Measurements from ENCODE around the gene PUS3.

The PUS3 gene

GRCh38 chr11:125934473-125934872 is 31.5 kb upstream of the PUS3 start:
- Histone ChIP-seq H3K27ac (no peak overlapping the region), H3K36me3 (ENCODE audit: insufficient read depth, low read length) (no peaks in the 10 kb centered on the region), H3K4me3 (no peak overlapping the region), H3K9ac (ENCODE audit: insufficient read length) (no peak overlapping the region), H3K9me3 (ENCODE audit: low read depth, low read length) (no peaks in the 10 kb centered on the region)
- TF ChIP-seq EZH2 (IDR thresholded peaks at IDR 0.05) (no peak), FOXP2 (optimal IDR thresholded peaks at IDR 0.05; ENCODE audit: control extremely low read depth, extremely low read length, insufficient read depth) (no peak), POLR2AphosphoS5 (IDR thresholded peaks at IDR 0.05; ENCODE audit: borderline replicate concordance, low read depth, low read length) (no peak)
- no peak for DNase-seq (ENCODE audit: low read depth, low spot score)

DNA sequence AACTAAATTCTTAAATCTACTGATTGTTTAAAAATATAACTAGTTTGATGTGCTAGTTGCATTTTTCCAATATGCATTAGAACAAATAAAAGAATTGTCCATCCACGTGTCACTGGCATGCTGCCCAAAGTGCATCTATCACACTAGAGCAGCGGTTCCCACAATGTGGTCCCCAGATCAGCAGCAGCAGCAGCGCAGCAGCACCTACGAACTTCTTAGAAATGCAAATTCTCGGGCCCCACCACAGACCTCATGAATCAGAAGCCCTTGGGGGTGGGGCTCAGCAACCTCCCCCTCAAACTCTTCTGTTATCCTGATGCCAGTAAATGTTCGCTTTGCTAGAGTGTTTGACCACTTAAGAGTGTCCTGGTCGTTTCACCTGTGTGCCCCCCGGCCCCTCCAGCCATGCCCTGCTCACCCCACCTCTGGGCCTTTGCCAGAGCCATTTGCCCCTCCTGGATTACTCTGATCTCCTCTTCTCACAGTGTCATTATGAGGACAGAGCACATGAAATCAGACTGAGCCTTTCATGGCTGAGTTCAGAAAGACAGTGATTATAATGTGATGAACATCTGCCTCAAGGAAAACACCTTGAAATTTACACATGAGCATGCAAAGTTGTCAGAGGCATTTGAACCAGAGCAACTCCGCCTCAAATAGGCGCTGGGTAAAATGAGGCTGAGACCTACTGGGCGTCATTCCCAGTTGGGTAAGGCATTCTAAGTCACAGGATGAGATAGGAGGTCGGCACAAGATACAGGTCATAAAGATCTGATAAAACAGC is 30.2 kb upstream of the PUS3 start:
- DNase-seq (ENCODE audit: low read depth, low spot score), result no peak
- no peaks in the 10 kb centered on the region for H3K9me3 ChIP-seq (ENCODE audit: low read depth, low read length)
- no peak overlapping the region for H3K9ac ChIP-seq (ENCODE audit: insufficient read length)
- TF ChIP-seq EZH2 (IDR thresholded peaks at IDR 0.05) (no peak), POLR2AphosphoS5 (IDR thresholded peaks at IDR 0.05; ENCODE audit: borderline replicate concordance, low read depth, low read length) (no peak), FOXP2 (optimal IDR thresholded peaks at IDR 0.05; ENCODE audit: control extremely low read depth, extremely low read length, insufficient read depth) (no peak)
- no peak overlapping the region for H3K4me3 ChIP-seq
- H3K27ac ChIP-seq, result no peak overlapping the region
- H3K36me3 ChIP-seq (ENCODE audit: insufficient read depth, low read length), result no peaks in the 10 kb centered on the region

DNA sequence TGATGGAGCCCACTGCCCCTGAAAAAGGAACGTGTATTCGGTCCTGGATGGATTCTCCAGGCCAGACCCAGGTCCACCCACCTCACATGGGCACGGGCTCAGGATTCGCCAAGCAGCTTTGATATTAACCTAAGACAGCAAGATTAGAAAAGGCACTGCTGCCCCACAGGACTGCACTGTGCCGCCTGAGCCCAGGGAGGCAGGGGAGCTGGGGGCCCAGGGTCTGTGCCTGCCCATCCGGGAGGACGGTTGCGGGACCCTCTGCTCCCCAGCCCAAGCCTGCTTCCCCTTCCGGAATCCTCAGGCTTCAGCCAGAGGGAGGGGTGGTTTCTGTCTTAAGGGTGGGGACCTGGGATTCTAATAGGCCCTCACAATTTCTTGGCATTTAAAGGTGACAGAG is 29.3 kb upstream of the PUS3 start:
- H3K4me3 ChIP-seq, result no peak overlapping the region
- no peaks in the 10 kb centered on the region for H3K9me3 ChIP-seq (ENCODE audit: low read depth, low read length)
- H3K9ac ChIP-seq (ENCODE audit: insufficient read length), result no peak overlapping the region
- DNase-seq (ENCODE audit: low read depth, low spot score), result no peak
- H3K36me3 ChIP-seq (ENCODE audit: insufficient read depth, low read length), result no peaks in the 10 kb centered on the region
- TF ChIP-seq FOXP2 (optimal IDR thresholded peaks at IDR 0.05; ENCODE audit: control extremely low read depth, extremely low read length, insufficient read depth) (no peak), EZH2 (IDR thresholded peaks at IDR 0.05) (no peak), POLR2AphosphoS5 (IDR thresholded peaks at IDR 0.05; ENCODE audit: borderline replicate concordance, low read depth, low read length) (no peak)
- H3K27ac ChIP-seq, result 0 out of 2 replicates have a peak overlapping the region, but pooled peaks have one; percentile 19

- Histone ChIP-seq H3K27ac (peak overlapping the region; percentile 27; the same call in 1 of the 2 replicates), H3K9ac (ENCODE audit: insufficient read length) (no peak overlapping the region), H3K9me3 (ENCODE audit: low read depth, low read length) (no peaks in the 10 kb centered on the region), H3K36me3 (ENCODE audit: insufficient read depth, low read length) (no peaks in the 10 kb centered on the region), H3K4me3 (peak overlapping the region; percentile 54)
- peak; percentile 62 for DNase-seq (ENCODE audit: low read depth, low spot score)
- peak; percentile 55; the same call in 1 of the 2 replicates for TF ChIP-seq POLR2AphosphoS5 (IDR thresholded peaks at IDR 0.05; ENCODE audit: borderline replicate concordance, low read depth, low read length)
- no peak for TF ChIP-seq FOXP2 (optimal IDR thresholded peaks at IDR 0.05; ENCODE audit: control extremely low read depth, extremely low read length, insufficient read depth)
These were observed 28.7 kb upstream of the PUS3 start for GRCh38 chr11:125931668-125932067.

DNA sequence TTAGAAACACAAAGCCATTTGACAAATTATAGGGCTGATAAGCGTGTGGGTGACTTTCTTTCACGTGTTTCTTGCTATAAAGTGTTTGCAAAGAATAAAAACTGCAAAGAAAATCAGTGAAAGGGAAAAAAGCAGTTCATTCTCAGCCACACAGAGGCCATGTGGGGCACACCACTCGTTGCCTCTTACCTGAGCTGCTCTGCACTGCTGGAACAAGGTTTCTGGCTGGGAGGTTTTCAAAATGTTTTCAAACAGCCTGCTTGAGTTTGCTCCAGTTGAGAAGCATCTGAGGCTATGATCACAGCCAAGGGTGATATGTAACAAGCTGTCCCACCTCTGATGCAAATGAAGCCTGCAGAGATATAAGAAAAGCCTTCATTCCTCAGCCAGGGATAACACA is 28.1 kb upstream of the PUS3 start:
- no peak overlapping the region for H3K9ac ChIP-seq (ENCODE audit: insufficient read length)
- TF ChIP-seq POLR2AphosphoS5 (IDR thresholded peaks at IDR 0.05; ENCODE audit: borderline replicate concordance, low read depth, low read length), result no peak
- no peak for TF ChIP-seq FOXP2 (optimal IDR thresholded peaks at IDR 0.05; ENCODE audit: control extremely low read depth, extremely low read length, insufficient read depth)
- no peak for TF ChIP-seq EZH2 (IDR thresholded peaks at IDR 0.05)

GRCh38 chr11:125930076-125930450 is 27.1 kb upstream of the PUS3 start:
- TF ChIP-seq POLR2AphosphoS5 (IDR thresholded peaks at IDR 0.05; ENCODE audit: borderline replicate concordance, low read depth, low read length) (no peak), EZH2 (IDR thresholded peaks at IDR 0.05) (no peak), FOXP2 (optimal IDR thresholded peaks at IDR 0.05; ENCODE audit: control extremely low read depth, extremely low read length, insufficient read depth) (no peak)
- Histone ChIP-seq H3K9me3 (ENCODE audit: low read depth, low read length) (no peaks in the 10 kb centered on the region), H3K9ac (ENCODE audit: insufficient read length) (no peak overlapping the region), H3K36me3 (ENCODE audit: insufficient read depth, low read length) (no peaks in the 10 kb centered on the region), H3K4me3 (no peak overlapping the region), H3K27ac (no peak overlapping the region)
- DNase-seq (ENCODE audit: low read depth, low spot score), result no peak

More for the DNA sequence above, 28.1 kb upstream of the PUS3 start:
- Histone ChIP-seq H3K36me3 (ENCODE audit: insufficient read depth, low read length) (no peaks in the 10 kb centered on the region), H3K27ac (peak overlapping the region; percentile 27), H3K9me3 (ENCODE audit: low read depth, low read length) (no peaks in the 10 kb centered on the region), H3K4me3 (peak overlapping the region; percentile 54)
- no peak for DNase-seq (ENCODE audit: low read depth, low spot score)

GRCh38 chr11:125929445-125930075 is 26.6 kb upstream of the PUS3 start:
- TF ChIP-seq POLR2AphosphoS5 (IDR thresholded peaks at IDR 0.05; ENCODE audit: borderline replicate concordance, low read depth, low read length) (no peak), EZH2 (IDR thresholded peaks at IDR 0.05) (no peak), FOXP2 (optimal IDR thresholded peaks at IDR 0.05; ENCODE audit: control extremely low read depth, extremely low read length, insufficient read depth) (no peak)
- Histone ChIP-seq H3K36me3 (ENCODE audit: insufficient read depth, low read length) (no peaks in the 10 kb centered on the region), H3K9me3 (ENCODE audit: low read depth, low read length) (no peaks in the 10 kb centered on the region), H3K4me3 (no peak overlapping the region), H3K27ac (no peak overlapping the region), H3K9ac (ENCODE audit: insufficient read length) (no peak overlapping the region)
- no peak for DNase-seq (ENCODE audit: low read depth, low spot score)

DNA sequence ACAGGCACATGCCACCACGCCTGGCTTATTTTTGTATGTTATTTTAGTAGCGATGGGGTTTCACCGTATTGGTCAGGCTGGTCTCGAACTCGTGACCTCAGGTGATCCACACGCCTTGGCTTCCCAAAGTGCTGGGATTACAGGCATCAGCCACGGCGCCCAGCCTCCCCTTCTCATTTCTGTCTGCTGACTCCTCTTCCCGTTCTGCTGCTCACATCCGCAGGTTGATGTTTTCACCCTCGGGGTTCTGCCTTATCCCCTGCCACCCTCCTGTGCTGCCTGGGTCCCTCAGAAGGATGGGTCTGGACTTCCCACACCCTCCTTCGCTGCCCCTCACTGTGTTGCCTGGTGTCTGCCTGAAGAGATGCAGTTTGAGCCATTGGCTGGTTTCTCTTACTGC is 23.7 kb upstream of the PUS3 start:
- no peak for DNase-seq (ENCODE audit: low read depth, low spot score)
- Histone ChIP-seq H3K36me3 (ENCODE audit: insufficient read depth, low read length) (no peaks in the 10 kb centered on the region), H3K4me3 (no peak overlapping the region), H3K27ac (no peak overlapping the region), H3K9ac (ENCODE audit: insufficient read length) (no peak overlapping the region), H3K9me3 (ENCODE audit: low read depth, low read length) (no peaks in the 10 kb centered on the region)
- TF ChIP-seq FOXP2 (optimal IDR thresholded peaks at IDR 0.05; ENCODE audit: control extremely low read depth, extremely low read length, insufficient read depth), result no peak
- TF ChIP-seq EZH2 (IDR thresholded peaks at IDR 0.05), result no peak
- no peak for TF ChIP-seq POLR2AphosphoS5 (IDR thresholded peaks at IDR 0.05; ENCODE audit: borderline replicate concordance, low read depth, low read length)

All from SK-N-MC (cell line).